NCI-H748 (cell line): ENCODE results near the gene FAM50A.
"Not testable (repeated sequence)": the region's sequence is repeated elsewhere in the genome, so short reads cannot be mapped to it uniquely, and the experiment has no call there.

ENCODE experiments used
- DNase-seq: peaks from one replicate; lab custom pipeline; 2025; ENCODE audit not compliant: unreplicated experiment; lab: John Stamatoyannopoulos, UW

The FAM50A gene

GRCh38 chrX:154482786-154483185, 38.8 kb downstream of the FAM50A start:
- DNase-seq, result no peak

- no peak for DNase-seq
Measured at GRCh38 chrX:154483325-154483724, 39.4 kb downstream of the FAM50A start.

- DNase-seq, result no peak
Measured at GRCh38 chrX:154484255-154485149, 40.6 kb downstream of the FAM50A start.

- peak; percentile 39 for DNase-seq
Measured at GRCh38 chrX:154485150-154486051, 41.5 kb downstream of the FAM50A start.

- peak; percentile 58 for DNase-seq
Measured at GRCh38 chrX:154486052-154486395, 42.1 kb downstream of the FAM50A start.

- DNase-seq, result peak; percentile 82
Measured at GRCh38 chrX:154486396-154487207, 42.7 kb downstream of the FAM50A start, which contains the start of gene UBL4A. UBL4A (minus strand) TSS chrX:154486615; CDS start chrX:154486584, 31 bp downstream.

- no peak for DNase-seq
Measured at GRCh38 chrX:154487518-154488290, 43.8 kb downstream of the FAM50A start.

- DNase-seq, result no peak
Measured at GRCh38 chrX:154488336-154489075, 44.6 kb downstream of the FAM50A start.

GRCh38 chrX:154489182-154489581, 45.2 kb downstream of the FAM50A start:
- DNase-seq, result no peak

- peak; percentile 58 for DNase-seq
Measured at GRCh38 chrX:154490021-154490413, 46.1 kb downstream of the FAM50A start.

GRCh38 chrX:154490414-154491083, 46.6 kb downstream of the FAM50A start, which contains the start of gene SLC10A3:
SLC10A3 (minus strand) TSS chrX:154490629; CDS start chrX:154488940, 1,689 bp downstream.
- DNase-seq, result peak; percentile 98

- no peak for DNase-seq
Measured at GRCh38 chrX:154494715-154495114, 50.8 kb downstream of the FAM50A start.

GRCh38 chrX:154495472-154495922, 51.6 kb downstream of the FAM50A start:
- DNase-seq, result no peak

- DNase-seq, result not testable (repeated sequence)
Measured at GRCh38 chrX:154496591-154497137, 52.7 kb downstream of the FAM50A start.
